ENCODE results near the gene QRFP.

QRFP gene

DNA sequence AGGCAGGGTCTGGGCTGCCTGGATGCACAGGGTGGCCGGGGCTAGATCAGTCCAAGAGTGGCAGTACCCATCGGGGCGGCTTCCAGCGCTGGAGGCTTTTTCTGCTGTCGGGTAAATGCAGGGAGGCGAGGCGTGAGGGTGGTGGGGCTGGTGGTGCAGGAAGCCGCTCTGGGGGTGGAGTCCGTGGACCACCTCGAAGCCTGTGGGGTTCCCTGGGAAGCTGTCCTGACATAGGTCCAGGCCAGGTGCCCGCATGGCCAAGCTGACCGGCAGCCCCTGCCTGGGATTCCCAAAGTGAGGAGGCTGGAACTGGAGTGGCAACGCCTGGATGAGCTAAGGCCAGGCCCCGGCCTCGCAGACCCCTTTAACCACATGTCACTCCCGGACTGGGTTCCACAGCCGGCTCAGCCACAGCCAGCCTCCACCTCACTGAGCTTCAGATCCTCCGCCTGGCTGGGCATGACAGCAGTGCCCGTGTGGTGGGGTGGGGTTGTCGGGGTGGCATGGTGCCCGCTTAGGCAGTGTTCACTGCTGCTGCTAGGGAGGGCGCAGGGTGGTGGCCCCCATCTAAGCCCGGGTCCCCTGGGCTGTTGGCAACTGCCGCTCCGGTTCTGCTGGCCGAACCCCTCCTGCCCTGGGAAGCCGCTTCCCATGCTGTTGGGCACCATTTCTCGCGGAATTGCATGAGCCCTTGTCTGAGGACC is 1.4 kb upstream of the QRFP start:
- TF ChIP-seq, protein P1, sequence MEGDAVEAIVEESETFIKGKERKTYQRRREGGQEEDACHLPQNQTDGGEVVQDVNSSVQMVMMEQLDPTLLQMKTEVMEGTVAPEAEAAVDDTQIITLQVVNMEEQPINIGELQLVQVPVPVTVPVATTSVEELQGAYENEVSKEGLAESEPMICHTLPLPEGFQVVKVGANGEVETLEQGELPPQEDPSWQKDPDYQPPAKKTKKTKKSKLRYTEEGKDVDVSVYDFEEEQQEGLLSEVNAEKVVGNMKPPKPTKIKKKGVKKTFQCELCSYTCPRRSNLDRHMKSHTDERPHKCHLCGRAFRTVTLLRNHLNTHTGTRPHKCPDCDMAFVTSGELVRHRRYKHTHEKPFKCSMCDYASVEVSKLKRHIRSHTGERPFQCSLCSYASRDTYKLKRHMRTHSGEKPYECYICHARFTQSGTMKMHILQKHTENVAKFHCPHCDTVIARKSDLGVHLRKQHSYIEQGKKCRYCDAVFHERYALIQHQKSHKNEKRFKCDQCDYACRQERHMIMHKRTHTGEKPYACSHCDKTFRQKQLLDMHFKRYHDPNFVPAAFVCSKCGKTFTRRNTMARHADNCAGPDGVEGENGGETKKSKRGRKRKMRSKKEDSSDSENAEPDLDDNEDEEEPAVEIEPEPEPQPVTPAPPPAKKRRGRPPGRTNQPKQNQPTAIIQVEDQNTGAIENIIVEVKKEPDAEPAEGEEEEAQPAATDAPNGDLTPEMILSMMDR (IDR thresholded peaks at IDR 0.05): no peak
- peaks cover 0 to 22% (median 16%) of the 10 kb centered on the region in 4 donors for H3K4me1 ChIP-seq
- intact Hi-C loops (cut with DNase I; ENCODE audit: low total_unique reads): no loop called here
- peaks cover 4 to 14% (median 13%) of the 10 kb centered on the region in 3 donors for H3K36me3 ChIP-seq
- no peaks in the 10 kb centered on the region for H3K9me3 ChIP-seq
- H3K27ac ChIP-seq: no peak overlapping the region
- peaks cover 0 to 51% of the 10 kb centered on the region in 2 donors for H3K27me3 ChIP-seq
- H3K4me3 ChIP-seq: no peak overlapping the region
- DNase-seq: no peak

DNA sequence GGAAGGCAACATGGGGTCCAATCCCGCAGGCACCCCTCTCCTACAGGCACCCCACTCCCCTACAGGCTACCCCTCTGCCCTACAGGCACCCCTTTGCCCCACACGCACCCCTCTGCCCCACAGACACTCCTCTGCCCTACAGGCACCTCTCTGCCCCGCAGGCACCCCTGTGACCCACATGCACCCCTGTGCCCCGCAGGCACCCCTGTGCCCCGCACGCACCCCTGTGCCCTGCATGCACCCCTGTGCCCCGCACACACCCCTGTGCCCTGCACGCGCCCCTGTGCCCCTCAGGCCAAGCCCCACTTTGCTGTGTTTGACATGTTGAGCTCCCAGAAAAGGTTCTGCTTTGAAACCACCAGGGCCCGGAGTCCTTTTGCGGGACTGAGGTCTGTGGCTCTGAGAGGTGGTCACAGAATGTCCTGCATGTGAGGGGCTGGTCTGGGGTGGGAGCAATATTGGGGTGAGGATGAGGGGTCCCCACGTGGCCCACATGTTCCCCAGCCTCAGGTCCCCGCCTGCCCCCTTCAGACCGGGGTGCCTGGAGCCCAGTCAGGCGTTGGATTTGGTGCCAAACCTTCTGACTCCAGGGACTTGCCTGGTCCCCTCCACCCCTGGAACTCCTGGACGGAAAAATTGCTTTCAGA is 616 bp upstream of the QRFP start:
- intact Hi-C loops (cut with DNase I; ENCODE audit: low total_unique reads): no loop called here
- H3K4me1 ChIP-seq: peaks cover 0 to 22% (median 16%) of the 10 kb centered on the region in 4 donors
- TF ChIP-seq, protein P1 (IDR thresholded peaks at IDR 0.05): no peak
- DNase-seq: no peak
- H3K27me3 ChIP-seq: peaks cover 0 to 43% of the 10 kb centered on the region in 2 donors
- H3K36me3 ChIP-seq: peaks cover 12 to 22% (median 21%) of the 10 kb centered on the region in 3 donors
- H3K9me3 ChIP-seq: no peaks in the 10 kb centered on the region
- no peak overlapping the region for H3K4me3 ChIP-seq
- H3K27ac ChIP-seq: no peak overlapping the region

DNA sequence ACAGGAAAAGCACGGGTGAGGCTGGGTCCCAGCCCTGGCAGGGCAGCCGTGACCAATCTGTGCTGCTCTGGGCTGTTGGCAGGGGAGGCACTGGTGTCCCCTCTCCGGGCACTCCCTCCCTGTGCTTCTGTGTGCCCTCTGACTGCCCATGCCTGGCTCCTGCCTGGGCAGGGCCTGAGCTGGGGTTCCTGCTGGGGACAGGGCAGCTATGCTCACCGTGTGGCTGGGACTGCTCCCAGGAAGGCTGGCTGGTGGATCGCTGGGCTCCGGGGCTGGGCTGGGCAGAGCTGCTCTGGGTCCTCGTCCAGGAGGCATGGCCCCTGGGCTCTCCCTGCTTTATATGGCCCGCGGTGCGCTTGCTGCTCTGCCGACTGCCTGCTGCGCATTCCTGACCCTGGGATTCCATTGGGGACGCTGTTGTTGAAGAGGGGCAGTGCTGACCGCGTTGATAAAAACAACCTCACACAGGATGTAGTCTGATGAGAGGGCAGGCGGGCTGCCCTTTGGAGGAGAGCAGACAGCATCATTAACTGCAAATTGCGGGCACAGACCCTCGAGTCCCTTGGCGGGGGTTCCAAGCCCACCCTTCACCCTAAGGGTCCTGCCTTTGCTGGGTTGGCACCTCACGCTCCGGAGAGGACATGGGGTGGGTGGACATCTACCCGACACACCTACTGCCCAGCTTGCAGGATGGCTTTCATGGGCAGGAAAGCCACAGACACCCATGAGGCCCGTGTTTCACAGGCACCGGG is 955 bp downstream of the QRFP start:
- intact Hi-C loops (cut with DNase I; ENCODE audit: low total_unique reads): no loop called here
- TF ChIP-seq, protein P1 (IDR thresholded peaks at IDR 0.05): no peak
- Histone ChIP-seq H3K27me3 (peaks cover 0 to 29% of the 10 kb centered on the region in 2 donors), H3K4me1 (peaks cover 0 to 22% (median 16%) of the 10 kb centered on the region in 4 donors), H3K9me3 (no peaks in the 10 kb centered on the region), H3K36me3 (peaks cover 16 to 38% (median 35%) of the 10 kb centered on the region in 3 donors), H3K27ac (no peak overlapping the region), H3K4me3 (no peak overlapping the region)
- no peak for DNase-seq

DNA sequence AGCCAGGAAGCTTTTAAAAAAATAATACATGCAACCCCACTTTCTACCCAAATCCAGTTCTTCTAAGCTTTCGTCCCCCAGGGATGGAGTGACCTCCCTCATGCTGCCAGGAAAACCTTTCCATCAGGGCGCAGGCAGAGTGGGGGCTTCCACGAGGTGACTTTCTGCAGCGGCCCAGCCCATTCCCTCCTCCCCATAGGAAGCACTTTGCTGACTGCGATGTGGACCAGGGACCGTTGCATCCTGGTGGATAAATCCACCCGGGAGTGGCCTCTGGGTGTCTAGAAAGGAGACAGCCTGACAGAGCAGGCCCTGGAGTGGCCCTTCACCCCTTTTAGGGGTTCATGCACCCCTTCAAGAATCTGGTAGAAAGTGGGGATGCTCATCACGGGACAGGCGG is 1.6 kb downstream of the QRFP start:
- H3K27me3 ChIP-seq: peaks cover 0 to 25% of the 10 kb centered on the region in 2 donors
- peaks cover 0 to 22% (median 16%) of the 10 kb centered on the region in 4 donors for H3K4me1 ChIP-seq
- intact Hi-C loops (cut with DNase I; ENCODE audit: low total_unique reads): no loop called here

DNA sequence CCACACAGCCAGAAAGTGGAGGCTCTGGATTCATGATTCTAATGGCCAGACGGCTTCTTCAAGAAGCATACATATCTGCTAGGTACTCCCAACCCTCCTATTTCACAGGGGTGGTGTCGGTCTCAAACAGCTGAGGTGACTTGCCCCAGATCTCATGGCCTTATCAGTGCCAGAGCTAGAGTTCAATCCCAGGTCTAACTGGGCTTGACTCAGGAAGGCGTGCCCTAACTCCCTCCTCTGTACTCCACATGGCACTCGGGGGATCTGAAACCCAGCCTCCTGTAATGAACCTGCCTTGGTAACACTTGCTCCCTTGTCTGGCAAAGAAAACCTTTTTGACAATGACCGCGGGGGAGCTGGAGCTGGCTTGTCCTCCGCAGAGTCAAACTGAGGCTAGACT is 2.1 kb downstream of the QRFP start:
- no peak for DNase-seq
- H3K27ac ChIP-seq: no peak overlapping the region
- intact Hi-C loops (cut with DNase I; ENCODE audit: low total_unique reads): no loop called here

More for the DNA sequence above, 1.6 kb downstream of the QRFP start:
- Histone ChIP-seq H3K9me3 (no peaks in the 10 kb centered on the region), H3K36me3 (peaks cover 22 to 44% (median 42%) of the 10 kb centered on the region in 3 donors), H3K27ac (no peak overlapping the region), H3K4me3 (no peak overlapping the region)
- no peak for DNase-seq
- TF ChIP-seq, protein P1 (IDR thresholded peaks at IDR 0.05): no peak

More for the DNA sequence above, 2.1 kb downstream of the QRFP start:
- Histone ChIP-seq H3K9me3 (no peaks in the 10 kb centered on the region), H3K27me3 (peaks cover 0 to 23% of the 10 kb centered on the region in 2 donors), H3K36me3 (peaks cover 26 to 49% (median 47%) of the 10 kb centered on the region in 3 donors), H3K4me1 (peaks cover 0 to 22% (median 16%) of the 10 kb centered on the region in 4 donors), H3K4me3 (no peak overlapping the region)
- TF ChIP-seq, protein P1 (IDR thresholded peaks at IDR 0.05): no peak
